Caco-2 (cell line): ENCODE measurements around the gene NOP14. TPM values are rescaled to one million over a fixed set of nuclear protein-coding genes. Genes with fewer than 3 reads are reported as not detected.

Experiments
- BruUV-seq: library from RNA; stranded (reverse); fragments of 400-500 nt; replicated peaks from 2 replicates; lab custom pipeline; 2021; lab: Mats Ljungman, UMichigan
- CTCF ChIA-PET: fragments of 300-600 bp; sonication (Branson Sonifier 250); formaldehyde crosslinking; loops from one replicate; lab custom pipeline; 2022; ENCODE audit warnings: antibody characterized with exemption; lab: Charles Lee
- POLR2A ChIA-PET: fragments of 300-600 bp; sonication (Branson Sonifier 250); formaldehyde crosslinking; loops from one replicate; lab custom pipeline; 2022; ENCODE audit warnings: antibody characterized with exemption; lab: Charles Lee
- DNase-seq, 2 experiments: peaks; one replicate each; pipeline versions ENCODE4 v3.0.0 to v3.0.0-alpha.2; 2020 to 2022
- H3K27me3 ChIP-seq: replicated peaks from 2 replicates; pipeline ENCODE4 v1.6.0; 2011; ENCODE audit warnings: low read length; ENCODE audit not compliant: control insufficient read depth, insufficient read depth
- H3K36me3 ChIP-seq: 2 replicates; pipeline ENCODE4 v1.5.1; 2011; ENCODE audit warnings: low read length; ENCODE audit not compliant: control insufficient read depth, insufficient read depth
- H3K4me1 ChIP-seq: fragments of 250-450 bp; sonication (Bioruptor Pico); 2 replicates; pipeline ENCODE4 v1.5.1; 2020; ENCODE audit warnings: mild to moderate bottlenecking
- H3K4me3 ChIP-seq: 2 replicates; pipeline ENCODE4 v1.5.1; 2011; ENCODE audit warnings: low read depth, mild to moderate bottlenecking, control low read depth, low read length
- H3K9me3 ChIP-seq: fragments of 250-450 bp; sonication (Bioruptor Pico); 2 replicates; pipeline ENCODE4 v1.5.1; 2020; ENCODE audit warnings: mild to moderate bottlenecking, moderate library complexity
- H3K27ac Mint-ChIP-seq: one replicate; pipeline ENCODE4 v1.8.0; 2022; ENCODE audit warnings: mixed read lengths; ENCODE audit not compliant: unreplicated experiment
- H3K27me3 Mint-ChIP-seq: one replicate; pipeline ENCODE4 v1.8.0; 2022; ENCODE audit warnings: mixed read lengths; ENCODE audit not compliant: insufficient read depth, unreplicated experiment
- H3K36me3 Mint-ChIP-seq: one replicate; pipeline ENCODE4 v1.8.0; 2022; ENCODE audit warnings: mild to moderate bottlenecking, mixed read lengths; ENCODE audit not compliant: insufficient read depth, unreplicated experiment
- H3K4me1 Mint-ChIP-seq: one replicate; pipeline ENCODE4 v1.8.0; 2022; ENCODE audit warnings: low read depth, mixed read lengths; ENCODE audit not compliant: unreplicated experiment
- H3K4me3 Mint-ChIP-seq: one replicate; pipeline ENCODE4 v1.8.0; 2022; ENCODE audit warnings: mild to moderate bottlenecking, moderate library complexity, mixed read lengths; ENCODE audit not compliant: unreplicated experiment
- H3K9me3 Mint-ChIP-seq: one replicate; pipeline ENCODE4 v1.8.0; 2022; ENCODE audit warnings: mixed read lengths; ENCODE audit not compliant: unreplicated experiment
- CTCF ChIP-seq, 2 experiments: fragments of 200-600 bp in 1 of 2; IDR thresholded peaks; 1 replicate in 1 of 2; 2 replicates in 1 of 2; pipeline versions ENCODE4 v1.5.1 to v1.8.0; 2011 to 2022; ENCODE audit warnings: antibody characterized with exemption in 1 of 2, control low read depth in 1 of 2, inconsistent platforms in 1 of 2, low read depth in 1 of 2, low read length in 1 of 2, mild to moderate bottlenecking in 1 of 2, moderate library complexity in 1 of 2; ENCODE audit not compliant: insufficient read depth in 1 of 2, severe bottlenecking in 1 of 2, unreplicated experiment in 1 of 2
- intact Hi-C: fragments of 100-400 bp; cut with micrococcal nuclease; formaldehyde crosslinking; loops from one replicate; pipeline ENCODE4 v1.10.0; 2022; ENCODE audit not compliant: unreplicated experiment
- total RNA-seq: library from RNA; stranded (reverse); gene quantifications from 2 replicates; pipeline ENCODE4 v1.2.3, GENCODE V29; 2022

Gene NOP14
- total RNA-seq, 1 experiment from 2014 or later, result 55.2 TPM

- Mint-ChIP-seq H3K36me3 (peaks cover 89% of the 10 kb centered on the region), H3K27me3 (no peaks in the 10 kb centered on the region), H3K4me1 (peaks cover 6% of the 10 kb centered on the region), H3K27ac (no peak overlapping the region), H3K9me3 (no peaks in the 10 kb centered on the region), H3K4me3 (no peak overlapping the region)
- CTCF ChIA-PET, result no interaction called here
- H3K4me1 ChIP-seq, result peaks cover 5% of the 10 kb centered on the region; the same call in 1 of the 2 replicates
- DNase-seq, result no peak
- no TSS peak for BruUV-seq
- POLR2A ChIA-PET, result no interaction called here
- TF ChIP-seq CTCF (IDR thresholded peaks at IDR 0.05; ENCODE audit: insufficient read depth in 1 of 2, low read depth in 1 of 2, low read length in 1 of 2, severe bottlenecking in 1 of 2, unreplicated experiment in 1 of 2), result no peak
- no peaks in the 10 kb centered on the region for H3K9me3 ChIP-seq
- peaks cover 11% of the 10 kb centered on the region for H3K36me3 ChIP-seq
- no peak overlapping the region for H3K4me3 ChIP-seq
- H3K27me3 ChIP-seq, result no peaks in the 10 kb centered on the region
- intact Hi-C loops, result no loop called here
Observed at GRCh38 chr4:2950221-2950989, 12.8 kb downstream of the NOP14 start.

- H3K9me3 Mint-ChIP-seq, result no peaks in the 10 kb centered on the region
Observed at GRCh38 chr4:2949782-2950125, 13.5 kb downstream of the NOP14 start.

More at GRCh38 chr4:2949782-2950125, 13.5 kb downstream of the NOP14 start:
- H3K9me3 ChIP-seq, result no peaks in the 10 kb centered on the region
- no peak overlapping the region for H3K4me3 ChIP-seq
- Mint-ChIP-seq H3K4me3 (no peak overlapping the region), H3K27ac (no peak overlapping the region), H3K4me1 (peaks cover 6% of the 10 kb centered on the region), H3K36me3 (peaks cover 89% of the 10 kb centered on the region), H3K27me3 (no peaks in the 10 kb centered on the region)
- H3K36me3 ChIP-seq, result peaks cover 11% of the 10 kb centered on the region
- H3K4me1 ChIP-seq, result peaks cover 5% of the 10 kb centered on the region; the same call in 1 of the 2 replicates
- DNase-seq, result no peak
- no TSS peak for BruUV-seq
- no peak for TF ChIP-seq CTCF (IDR thresholded peaks at IDR 0.05; ENCODE audit: insufficient read depth in 1 of 2, low read depth in 1 of 2, low read length in 1 of 2, severe bottlenecking in 1 of 2, unreplicated experiment in 1 of 2)
- no peaks in the 10 kb centered on the region for H3K27me3 ChIP-seq
- ChIA-PET POLR2A (no interaction called here), CTCF (interaction anchor here (0.6 to 1.3 kb wide), 2 partner anchors 13 to 268 kb away, joined by 3 to 13 read pairs; partner anchors contain the start of genes GRK4 and NOP14)
- intact Hi-C loops, result loop anchor here (1.0 kb wide), 1 partner anchor 88 kb away; no protein-coding TSS in a partner anchor
